IPS-15b (cell line): ENCODE measurements around the gene CBLC.

Source experiments
- H3K27me3 ChIP-seq: one replicate; pipeline ENCODE4 v1.6.1; 2013; ENCODE audit warnings: low read length; ENCODE audit not compliant: control insufficient read depth, insufficient read depth
- H3K36me3 ChIP-seq: one replicate; pipeline ENCODE4 v1.6.1; 2013; ENCODE audit warnings: low read length; ENCODE audit not compliant: control insufficient read depth, insufficient read depth
- H3K4me1 ChIP-seq: one replicate; pipeline ENCODE4 v1.6.1; 2013; ENCODE audit warnings: mild to moderate bottlenecking, low read length; ENCODE audit not compliant: control insufficient read depth, insufficient read depth
- H3K4me3 ChIP-seq: one replicate; pipeline ENCODE4 v1.5.1; 2013; ENCODE audit warnings: low read depth, low read length
- H3K9ac ChIP-seq: one replicate; pipeline ENCODE4 v1.6.1; 2013; ENCODE audit warnings: low read depth, mild to moderate bottlenecking, low read length
- H3K9me3 ChIP-seq: one replicate; pipeline ENCODE4 v1.6.1; 2013; ENCODE audit warnings: mild to moderate bottlenecking, low read length; ENCODE audit not compliant: control insufficient read depth, insufficient read depth

CBLC gene

DNA sequence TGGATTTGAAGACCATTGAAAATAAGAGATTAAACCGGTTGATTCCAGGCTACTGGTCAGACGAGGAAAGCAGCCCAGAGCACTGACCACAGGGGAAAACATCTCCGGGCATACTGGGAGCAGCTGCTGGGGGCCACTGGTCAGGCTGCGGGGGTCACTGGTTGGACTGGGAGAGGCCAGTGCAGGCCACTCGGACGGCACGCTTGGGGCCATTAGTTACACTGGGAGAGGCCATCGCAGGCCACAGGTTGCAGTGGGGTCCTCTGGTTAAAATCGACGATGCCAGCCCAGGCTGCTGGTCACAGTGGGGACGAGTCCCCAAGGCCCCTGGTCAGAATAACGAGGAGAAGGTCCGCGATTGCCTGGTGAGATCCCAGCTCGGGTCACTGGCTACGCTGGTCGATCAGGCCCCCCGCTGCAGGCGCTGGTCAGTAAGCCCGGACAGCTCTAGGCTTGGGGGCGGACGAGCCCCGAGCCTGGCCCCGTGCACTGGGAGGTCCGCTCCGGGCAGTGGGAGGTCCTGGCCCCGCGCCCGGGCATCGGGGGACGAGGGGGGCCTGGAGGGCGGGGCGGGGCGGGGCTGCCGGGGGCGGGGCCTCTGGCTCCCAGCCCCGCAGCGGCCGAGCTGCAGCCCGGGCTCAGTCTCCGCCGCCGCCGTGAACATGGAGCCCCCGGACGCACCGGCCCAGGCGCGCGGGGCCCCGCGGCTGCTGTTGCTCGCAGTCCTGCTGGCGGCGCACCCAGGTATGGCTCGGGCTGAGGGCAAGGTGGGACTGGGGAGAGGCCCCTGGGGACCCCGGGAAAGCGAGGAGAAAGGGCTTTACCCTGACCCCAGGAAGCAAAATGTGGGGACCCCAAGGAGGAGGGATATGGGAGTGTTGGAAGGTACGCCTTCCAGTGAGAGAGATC lies 31.0 kb downstream of the CBLC start, which contains the start of gene BCAM:
Gene BCAM (plus strand): TSS at position 641 of the 909 bp plus-strand sequence. CDS start 22 bp downstream, at position 663.
- peak within 1 kb of the TSS; percentile 83 for H3K4me3 ChIP-seq
- H3K9me3 ChIP-seq = no peaks in the 10 kb centered on the region
- H3K4me1 ChIP-seq = peaks cover 16% of the 10 kb centered on the region
- H3K9ac ChIP-seq = peak within 1 kb of the TSS; percentile 88
- peaks cover 10% of the 10 kb centered on the region for H3K36me3 ChIP-seq
- H3K27me3 ChIP-seq = peaks cover 22% of the 10 kb centered on the region

DNA sequence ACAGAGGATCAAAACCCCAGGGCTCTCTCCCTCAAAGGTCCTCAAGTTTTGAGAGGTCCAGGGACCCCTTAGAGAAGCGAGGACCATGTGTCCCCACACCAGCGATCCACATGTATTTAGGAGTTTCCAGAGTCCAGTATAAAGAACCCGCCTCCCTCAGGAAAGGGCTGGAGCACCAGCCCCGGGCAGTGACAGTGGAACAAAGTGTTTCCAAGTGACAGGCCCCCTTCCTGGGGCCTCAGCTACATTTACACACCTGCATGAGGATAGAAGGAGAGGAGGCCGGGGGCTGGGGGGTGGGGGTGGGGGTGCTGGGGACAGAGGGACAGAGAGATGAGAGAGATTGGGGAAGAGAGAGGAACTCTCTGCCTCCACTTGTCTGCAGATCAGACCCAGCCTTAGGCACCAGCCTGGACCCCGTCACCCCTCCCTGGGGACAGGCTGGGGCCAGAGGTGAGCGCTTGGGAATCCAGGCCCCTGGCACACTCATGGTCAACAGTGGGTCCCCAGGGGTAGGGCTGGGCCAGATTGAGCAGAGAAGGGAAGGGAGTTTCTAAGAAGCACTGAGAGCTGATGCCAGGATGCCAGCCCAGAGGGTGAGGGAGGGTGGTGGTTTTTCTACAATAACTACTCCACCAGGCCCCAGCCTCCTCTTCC lies 32.0 kb downstream of the CBLC start:
- Histone ChIP-seq H3K9ac (peak overlapping the region; percentile 88), H3K27me3 (peaks cover 12% of the 10 kb centered on the region), H3K4me3 (peak overlapping the region; percentile 83), H3K9me3 (no peaks in the 10 kb centered on the region), H3K36me3 (peaks cover 20% of the 10 kb centered on the region), H3K4me1 (peaks cover 16% of the 10 kb centered on the region)

DNA sequence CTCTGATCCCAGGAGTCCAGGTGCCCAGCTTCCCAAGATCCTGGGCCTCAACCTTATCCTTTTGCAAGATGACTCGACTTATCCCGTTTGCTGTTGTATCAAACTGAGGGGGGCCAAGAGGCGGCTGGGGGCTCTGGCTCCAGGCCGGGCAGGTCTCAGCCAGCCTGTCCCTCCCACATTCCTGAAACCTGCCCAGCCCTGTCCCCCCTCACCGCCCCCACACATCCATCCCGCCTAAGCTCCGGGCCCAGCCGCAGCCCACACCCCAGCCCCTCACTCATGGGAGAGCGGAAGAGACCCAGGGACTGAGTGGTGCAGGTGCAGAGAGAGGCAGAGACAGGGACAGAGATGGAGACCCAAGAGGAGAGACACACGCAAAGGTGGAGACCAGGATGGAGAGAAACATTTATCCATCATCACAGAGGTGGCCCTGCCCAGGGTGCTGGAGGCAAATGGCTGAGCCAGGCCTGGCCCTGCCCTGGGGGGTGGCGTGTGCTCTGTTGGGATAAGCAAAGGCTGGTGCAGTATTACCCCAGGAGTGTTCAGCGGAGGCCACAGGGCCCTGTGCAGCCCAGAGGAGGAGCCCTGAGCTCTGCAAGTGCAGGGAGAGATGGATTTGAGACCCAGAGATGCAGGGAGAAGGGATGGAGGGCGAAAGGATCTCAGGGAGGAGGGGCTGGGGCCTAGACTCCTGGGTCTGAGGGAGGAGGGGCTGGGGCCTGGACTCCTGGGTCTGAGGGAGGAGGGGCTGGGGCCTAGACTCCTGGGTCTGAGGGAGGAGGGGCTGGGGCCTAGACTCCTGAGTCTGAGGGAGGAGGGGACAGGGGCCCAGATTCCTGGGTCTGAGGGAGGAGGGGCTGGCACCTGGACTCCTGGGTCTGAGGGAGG lies 32.8 kb downstream of the CBLC start:
- Histone ChIP-seq H3K9ac (no peak overlapping the region), H3K36me3 (peaks cover 26% of the 10 kb centered on the region), H3K4me3 (peak overlapping the region; percentile 43)

DNA sequence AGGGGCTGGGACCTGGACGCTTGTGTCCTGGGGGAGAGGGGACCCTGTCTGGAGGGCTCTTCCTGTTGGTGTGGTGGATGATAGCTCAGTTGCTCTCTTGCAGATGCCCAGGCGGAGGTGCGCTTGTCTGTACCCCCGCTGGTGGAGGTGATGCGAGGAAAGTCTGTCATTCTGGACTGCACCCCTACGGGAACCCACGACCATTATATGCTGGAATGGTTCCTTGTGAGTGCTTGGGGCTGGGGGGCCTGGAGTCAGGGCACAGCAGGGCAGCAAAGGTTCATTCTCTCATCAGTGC lies 33.4 kb downstream of the CBLC start:
- H3K9me3 ChIP-seq = no peaks in the 10 kb centered on the region
- no peak overlapping the region for H3K4me3 ChIP-seq
- H3K4me1 ChIP-seq = peaks cover 16% of the 10 kb centered on the region
- H3K36me3 ChIP-seq = peaks cover 29% of the 10 kb centered on the region
- H3K27me3 ChIP-seq = peaks cover 5% of the 10 kb centered on the region
- no peak overlapping the region for H3K9ac ChIP-seq

More for the DNA sequence above, 32.8 kb downstream of the CBLC start:
- Histone ChIP-seq H3K27me3 (peaks cover 5% of the 10 kb centered on the region), H3K9me3 (no peaks in the 10 kb centered on the region), H3K4me1 (peaks cover 16% of the 10 kb centered on the region)

DNA sequence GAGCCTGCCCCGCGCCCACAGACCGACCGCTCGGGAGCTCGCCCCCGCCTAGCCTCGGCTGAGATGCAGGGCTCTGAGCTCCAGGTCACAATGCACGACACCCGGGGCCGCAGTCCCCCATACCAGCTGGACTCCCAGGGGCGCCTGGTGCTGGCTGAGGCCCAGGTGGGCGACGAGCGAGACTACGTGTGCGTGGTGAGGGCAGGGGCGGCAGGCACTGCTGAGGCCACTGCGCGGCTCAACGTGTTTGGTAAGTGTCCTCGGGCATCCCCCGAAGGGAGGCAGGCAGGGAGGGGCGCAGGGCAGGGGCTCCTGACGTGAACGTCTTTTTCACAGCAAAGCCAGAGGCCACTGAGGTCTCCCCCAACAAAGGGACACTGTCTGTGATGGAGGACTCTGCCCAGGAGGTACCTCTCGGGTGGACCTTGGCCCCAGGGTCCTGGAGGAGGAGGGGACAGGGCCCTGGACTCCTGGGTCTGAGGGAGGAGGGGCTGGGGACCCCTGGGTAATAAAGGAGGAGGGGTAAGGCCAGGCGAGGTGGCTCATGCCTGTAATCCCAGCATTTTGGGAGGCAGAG lies 34.5 kb downstream of the CBLC start:
- Histone ChIP-seq H3K4me3 (no peak overlapping the region), H3K27me3 (no peaks in the 10 kb centered on the region), H3K9ac (no peak overlapping the region), H3K9me3 (no peaks in the 10 kb centered on the region), H3K4me1 (peaks cover 12% of the 10 kb centered on the region), H3K36me3 (peaks cover 29% of the 10 kb centered on the region)

DNA sequence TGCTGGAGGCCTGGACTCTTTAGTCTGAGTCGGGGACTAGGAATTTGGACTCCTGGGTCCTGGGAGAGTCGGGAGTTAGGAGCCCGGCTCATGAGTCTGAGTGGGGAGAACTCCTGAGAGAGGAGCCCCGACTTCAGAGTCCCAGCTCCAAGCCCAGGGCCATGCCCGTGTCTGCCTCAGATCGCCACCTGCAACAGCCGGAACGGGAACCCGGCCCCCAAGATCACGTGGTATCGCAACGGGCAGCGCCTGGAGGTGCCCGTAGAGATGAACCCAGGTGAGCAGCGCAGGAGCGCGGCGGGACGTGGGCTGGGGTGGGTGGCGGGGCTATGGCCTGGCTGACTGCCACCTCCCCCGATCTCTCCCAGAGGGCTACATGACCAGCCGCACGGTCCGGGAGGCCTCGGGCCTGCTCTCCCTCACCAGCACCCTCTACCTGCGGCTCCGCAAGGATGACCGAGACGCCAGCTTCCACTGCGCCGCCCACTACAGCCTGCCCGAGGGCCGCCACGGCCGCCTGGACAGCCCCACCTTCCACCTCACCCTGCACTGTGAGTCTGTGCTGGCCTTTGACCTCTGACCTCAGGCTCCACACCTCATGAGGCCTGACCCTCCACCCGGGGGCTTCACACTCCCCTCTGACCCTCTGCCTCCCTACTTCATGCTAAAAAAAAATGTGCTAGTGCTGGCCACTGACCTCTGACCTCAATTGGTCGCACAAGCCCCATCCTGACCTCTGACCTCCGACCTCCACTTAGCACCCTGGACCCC lies 35.6 kb downstream of the CBLC start:
- Histone ChIP-seq H3K36me3 (peaks cover 33% of the 10 kb centered on the region), H3K9me3 (no peaks in the 10 kb centered on the region), H3K4me3 (no peak overlapping the region), H3K27me3 (no peaks in the 10 kb centered on the region), H3K4me1 (peaks cover 6% of the 10 kb centered on the region), H3K9ac (no peak overlapping the region)

DNA sequence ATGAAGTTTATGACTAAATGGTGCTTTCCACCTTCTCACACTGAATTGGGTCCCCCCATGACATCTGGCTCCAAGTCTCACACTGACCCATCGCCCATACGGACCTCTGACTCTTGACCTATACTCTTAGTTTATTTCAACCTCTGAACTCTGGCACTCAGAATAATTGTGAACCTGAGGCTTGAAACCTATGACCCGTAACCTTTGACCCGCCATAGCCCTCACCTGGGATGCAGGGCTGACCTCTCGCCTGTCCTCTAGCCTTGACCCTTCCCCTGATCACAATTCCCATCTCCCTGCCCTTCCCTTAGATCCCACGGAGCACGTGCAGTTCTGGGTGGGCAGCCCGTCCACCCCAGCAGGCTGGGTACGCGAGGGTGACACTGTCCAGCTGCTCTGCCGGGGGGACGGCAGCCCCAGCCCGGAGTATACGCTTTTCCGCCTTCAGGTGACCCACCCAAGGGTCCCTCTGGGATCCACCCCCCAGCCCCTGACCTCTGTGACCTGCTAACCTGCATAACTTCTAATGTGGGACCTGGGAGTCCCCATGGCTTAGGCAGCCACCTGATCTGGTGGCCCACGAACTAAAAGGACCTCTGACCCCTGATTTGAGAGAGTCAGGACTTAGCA lies 36.3 kb downstream of the CBLC start:
- H3K4me3 ChIP-seq = no peak overlapping the region
- no peaks in the 10 kb centered on the region for H3K27me3 ChIP-seq
- no peaks in the 10 kb centered on the region for H3K9me3 ChIP-seq
- peaks cover 6% of the 10 kb centered on the region for H3K4me1 ChIP-seq
- H3K9ac ChIP-seq = no peak overlapping the region
- H3K36me3 ChIP-seq = peaks cover 39% of the 10 kb centered on the region

DNA sequence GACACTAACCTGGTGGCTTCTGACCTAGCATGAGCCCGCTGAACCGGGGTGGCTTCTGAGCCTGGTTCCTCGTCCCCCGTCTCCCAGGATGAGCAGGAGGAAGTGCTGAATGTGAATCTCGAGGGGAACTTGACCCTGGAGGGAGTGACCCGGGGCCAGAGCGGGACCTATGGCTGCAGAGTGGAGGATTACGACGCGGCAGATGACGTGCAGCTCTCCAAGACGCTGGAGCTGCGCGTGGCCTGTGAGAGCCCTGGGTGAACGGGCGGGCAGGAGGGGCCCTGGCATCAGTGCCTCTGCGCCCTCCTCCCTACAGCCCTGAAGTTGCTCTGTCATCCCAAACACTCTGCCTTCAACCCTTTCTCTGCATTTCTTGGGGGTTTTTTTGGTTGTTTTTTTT lies 36.8 kb downstream of the CBLC start:
- H3K9me3 ChIP-seq = no peaks in the 10 kb centered on the region
- peaks cover 44% of the 10 kb centered on the region for H3K36me3 ChIP-seq
- no peaks in the 10 kb centered on the region for H3K27me3 ChIP-seq
- no peak overlapping the region for H3K4me3 ChIP-seq
- H3K9ac ChIP-seq = no peak overlapping the region
- peaks cover 6% of the 10 kb centered on the region for H3K4me1 ChIP-seq

DNA sequence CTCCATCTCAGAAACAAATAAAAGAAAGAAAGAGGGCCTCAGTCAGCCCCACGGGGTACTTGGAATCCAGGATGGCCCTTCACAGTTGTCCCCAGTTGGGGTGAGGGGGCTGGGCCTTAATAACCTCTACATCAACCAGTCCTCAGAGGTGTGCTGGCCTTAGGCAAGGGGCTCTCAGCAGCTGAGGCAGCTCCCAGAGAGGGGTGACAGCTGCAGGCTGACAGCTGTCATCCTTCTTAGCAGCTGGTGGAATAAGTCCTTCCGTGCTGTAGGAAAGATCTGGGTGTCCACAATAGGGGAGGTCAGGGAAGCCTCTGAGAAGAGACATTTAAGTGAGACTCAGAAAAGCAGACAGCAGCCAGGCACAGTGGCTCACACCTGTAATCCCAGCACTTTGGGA lies 38.6 kb downstream of the CBLC start:
- no peaks in the 10 kb centered on the region for H3K9me3 ChIP-seq
- peaks cover 52% of the 10 kb centered on the region for H3K36me3 ChIP-seq
- peaks cover 2% of the 10 kb centered on the region for H3K27me3 ChIP-seq
- H3K9ac ChIP-seq = no peak overlapping the region
- H3K4me3 ChIP-seq = no peak overlapping the region
- H3K4me1 ChIP-seq = no peaks in the 10 kb centered on the region

DNA sequence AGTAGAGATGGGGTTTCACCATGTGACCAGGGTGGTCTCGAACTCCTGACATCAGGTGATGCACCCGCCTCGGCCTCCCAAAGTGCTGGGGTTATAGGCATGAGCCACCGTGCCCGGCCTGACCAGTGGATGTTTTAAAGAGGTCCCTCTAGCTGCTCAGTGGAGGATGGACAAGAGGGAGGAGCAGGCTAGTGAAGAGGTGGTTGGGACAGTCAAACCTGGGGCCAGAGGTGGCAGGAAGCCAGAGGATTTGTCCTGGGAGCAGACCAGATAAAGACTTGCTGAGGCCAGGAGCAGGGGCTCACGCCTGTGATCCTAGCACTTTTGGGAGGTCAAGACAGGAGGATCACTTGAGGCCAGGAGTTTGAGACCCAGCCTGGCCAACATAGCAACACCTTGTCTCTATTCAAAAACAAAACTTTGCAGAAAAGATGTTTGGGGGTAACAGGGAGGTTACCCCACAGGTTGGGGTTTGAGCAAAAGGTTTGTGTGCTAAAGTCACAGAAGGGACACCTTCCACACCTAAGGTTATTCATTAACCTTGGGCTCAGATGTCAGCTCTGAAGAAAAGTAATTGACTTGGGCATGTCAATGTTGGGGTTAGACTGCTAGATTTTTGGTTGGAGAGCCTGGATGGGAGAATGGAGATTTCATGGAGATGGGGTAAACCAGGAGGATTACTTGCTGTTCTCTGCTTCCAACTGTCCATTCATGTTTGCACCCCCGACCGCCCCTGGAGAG lies 40.2 kb downstream of the CBLC start:
- Histone ChIP-seq H3K4me1 (no peaks in the 10 kb centered on the region), H3K9ac (no peak overlapping the region), H3K36me3 (peaks cover 48% of the 10 kb centered on the region), H3K9me3 (no peaks in the 10 kb centered on the region), H3K4me3 (no peak overlapping the region), H3K27me3 (peaks cover 5% of the 10 kb centered on the region)
